Stimulated activated CD8-positive, alpha-beta memory T cell treated with anti-CD3 and anti-CD28 coated beads, Interleukin-2, amount 100 ng/mL, for 1 hour (primary cell): ENCODE measurements around the gene BMPR1A.
A peak's percentile ranks its signal among the peaks of the same experiment; 100 is the strongest.
"Not testable (repeated sequence)": the region's sequence is repeated elsewhere in the genome, so short reads cannot be mapped to it uniquely, and the experiment has no call there.

Source experiments
- DNase-seq, 2 donors: peaks; one replicate each; pipeline ENCODE4 v3.0.0-alpha.2; 2020; ENCODE audit warnings: low read depth in 2 of 2

BMPR1A gene

DNA sequence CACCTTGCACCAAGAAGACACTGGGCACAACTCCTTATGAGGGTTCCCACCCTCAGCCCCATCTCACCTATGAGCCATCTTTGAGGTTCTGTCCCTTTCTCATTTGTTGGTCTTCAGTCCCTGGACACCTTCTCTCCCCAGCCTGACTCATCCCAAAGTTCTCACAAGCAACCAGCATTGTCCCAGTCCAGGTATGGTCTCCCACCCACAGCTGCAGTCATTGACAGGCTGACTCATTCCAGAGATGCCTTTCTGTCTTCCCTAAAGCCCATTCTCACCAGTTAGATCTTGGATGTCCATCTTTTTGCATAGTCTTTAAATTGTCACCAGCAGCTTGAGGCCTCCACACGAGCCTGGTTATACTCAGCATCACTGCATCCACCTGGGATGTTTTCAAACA is 26.7 kb upstream of the BMPR1A start:
- no peak for DNase-seq

DNA sequence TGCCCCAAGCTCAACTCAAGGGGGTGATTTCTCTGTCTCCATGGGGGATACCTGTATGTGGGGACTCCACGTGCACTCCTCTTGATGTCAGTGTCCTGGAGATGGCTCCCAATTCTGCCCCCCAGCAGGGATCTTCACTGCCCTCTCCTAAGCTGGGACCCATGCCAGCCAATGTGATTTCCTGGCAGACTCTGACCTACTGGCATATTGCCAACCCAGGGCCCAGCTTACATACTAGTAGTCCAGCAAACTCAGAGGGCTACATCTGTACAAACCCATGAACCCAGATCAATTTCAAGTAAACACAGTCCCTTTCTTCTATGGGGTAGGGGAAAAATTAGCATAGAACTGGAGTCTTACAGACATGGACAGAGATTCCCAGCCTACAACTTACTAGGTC is 26.2 kb upstream of the BMPR1A start:
- DNase-seq, result no peak

DNA sequence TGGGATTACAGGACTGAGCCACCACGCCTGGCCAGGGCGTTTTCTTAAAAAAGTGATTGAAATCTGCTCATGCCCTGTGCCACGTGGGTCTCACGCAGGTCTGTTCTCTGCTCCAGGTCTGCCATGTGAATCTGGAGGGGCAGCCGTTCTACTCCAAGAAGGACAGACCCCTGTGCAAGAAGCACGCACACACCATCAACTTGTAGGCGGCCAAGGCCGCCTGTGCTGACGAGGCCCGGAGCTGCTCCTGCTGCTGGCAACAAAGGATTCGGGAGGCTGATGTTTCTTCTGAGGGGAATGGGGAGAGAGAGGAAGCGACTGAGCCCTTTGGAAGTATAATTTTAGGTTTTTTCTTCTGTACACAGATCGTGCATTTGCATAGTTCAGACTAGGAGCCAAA is 23.6 kb upstream of the BMPR1A start:
- no peak for DNase-seq

DNA sequence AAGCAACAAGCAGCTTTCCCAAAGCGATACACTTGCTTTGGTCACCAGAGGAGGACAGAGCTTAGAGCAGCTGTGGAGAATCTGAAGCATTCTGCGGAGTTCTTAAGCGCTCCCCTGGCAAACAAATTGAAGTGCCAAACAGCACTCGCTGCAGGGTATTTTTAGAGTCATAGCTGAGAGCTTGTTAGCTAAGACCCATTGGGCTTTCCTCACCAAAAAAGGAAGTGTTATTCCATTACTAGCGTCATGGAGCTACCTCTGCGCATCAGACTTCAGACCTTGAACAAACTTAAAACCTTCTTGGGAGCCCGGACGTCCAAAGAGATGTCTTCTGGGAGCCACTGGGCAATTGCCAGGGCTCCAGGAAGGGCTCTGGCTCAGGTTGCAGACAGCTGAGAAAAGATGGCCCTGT is 23.2 kb upstream of the BMPR1A start:
- DNase-seq, result no peak

DNA sequence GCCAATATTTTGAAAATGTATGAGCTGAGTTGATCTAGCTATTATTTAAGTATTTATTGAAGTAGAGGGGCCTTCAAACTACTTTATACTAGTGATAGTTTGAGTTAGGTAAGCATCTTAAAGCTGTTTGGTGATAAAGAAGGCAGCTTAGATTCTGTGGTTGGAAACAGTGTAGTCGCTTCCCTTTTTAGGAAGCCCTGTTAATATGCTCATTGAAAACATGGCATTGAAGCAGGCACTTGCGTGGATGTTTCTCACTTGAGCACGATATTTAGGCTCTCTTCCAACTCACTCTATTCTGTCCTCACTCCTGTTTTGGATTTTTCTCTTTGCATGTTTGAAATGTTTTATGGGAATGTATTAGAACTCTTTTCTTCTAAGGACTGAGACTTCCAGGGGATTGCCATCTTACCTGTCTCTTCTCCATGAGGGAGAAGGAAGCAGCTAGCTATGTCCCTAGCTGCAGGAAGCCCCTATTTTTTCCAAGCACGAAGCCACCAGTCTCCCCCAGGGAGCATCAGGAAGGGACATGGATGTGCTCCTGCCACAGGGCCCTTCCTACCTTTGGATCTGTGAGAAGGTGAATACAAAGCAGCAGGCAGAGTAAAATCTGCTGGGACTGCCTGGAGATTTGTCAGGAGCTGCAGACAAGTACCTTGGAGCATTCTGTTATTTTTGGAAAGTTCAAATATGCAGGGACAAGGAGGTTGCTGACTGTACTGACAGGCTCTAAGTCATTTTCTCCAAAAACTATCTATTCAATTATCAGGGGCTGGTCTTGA is 22.0 kb upstream of the BMPR1A start:
- no peak for DNase-seq

DNA sequence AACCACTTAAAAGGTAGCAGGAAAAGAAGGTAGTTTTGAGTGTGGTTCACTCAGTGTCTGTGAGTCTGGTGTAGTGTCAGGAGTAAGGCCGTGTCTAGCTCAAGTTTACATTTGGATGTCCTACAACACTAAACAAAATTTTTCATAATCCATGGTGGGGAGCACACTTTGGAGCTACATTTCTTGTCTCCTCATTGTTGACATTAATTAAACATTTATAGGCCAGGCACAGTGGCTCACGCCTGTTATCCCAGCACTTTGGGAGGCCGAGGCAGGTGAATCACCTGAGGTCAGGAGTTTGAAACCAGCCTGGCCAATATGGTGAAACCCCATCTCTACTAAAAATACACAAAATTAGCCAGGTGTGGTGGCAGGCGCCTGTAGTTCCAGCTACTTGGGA is 21.1 kb upstream of the BMPR1A start:
- DNase-seq, result not testable (repeated sequence)

DNA sequence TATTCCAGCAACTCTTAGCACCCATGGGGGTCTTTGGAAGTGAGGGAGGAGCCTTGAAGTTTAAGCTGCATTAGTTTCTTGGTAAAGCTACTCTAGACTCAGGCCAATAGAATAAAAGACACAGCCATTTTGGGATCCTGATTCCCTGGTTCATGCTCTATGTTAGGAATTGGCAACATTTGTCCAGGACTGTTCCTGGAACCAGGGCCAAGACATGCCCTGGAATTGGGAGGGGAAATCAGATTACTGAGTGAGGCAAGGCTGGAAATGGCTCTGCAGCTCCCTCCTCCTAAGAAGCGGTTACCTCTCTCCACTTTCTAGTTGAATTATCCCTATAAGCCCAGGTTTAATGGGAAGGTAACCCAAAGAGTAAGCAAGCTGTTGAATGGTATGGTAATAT is 14.2 kb upstream of the BMPR1A start:
- DNase-seq, result no peak

DNA sequence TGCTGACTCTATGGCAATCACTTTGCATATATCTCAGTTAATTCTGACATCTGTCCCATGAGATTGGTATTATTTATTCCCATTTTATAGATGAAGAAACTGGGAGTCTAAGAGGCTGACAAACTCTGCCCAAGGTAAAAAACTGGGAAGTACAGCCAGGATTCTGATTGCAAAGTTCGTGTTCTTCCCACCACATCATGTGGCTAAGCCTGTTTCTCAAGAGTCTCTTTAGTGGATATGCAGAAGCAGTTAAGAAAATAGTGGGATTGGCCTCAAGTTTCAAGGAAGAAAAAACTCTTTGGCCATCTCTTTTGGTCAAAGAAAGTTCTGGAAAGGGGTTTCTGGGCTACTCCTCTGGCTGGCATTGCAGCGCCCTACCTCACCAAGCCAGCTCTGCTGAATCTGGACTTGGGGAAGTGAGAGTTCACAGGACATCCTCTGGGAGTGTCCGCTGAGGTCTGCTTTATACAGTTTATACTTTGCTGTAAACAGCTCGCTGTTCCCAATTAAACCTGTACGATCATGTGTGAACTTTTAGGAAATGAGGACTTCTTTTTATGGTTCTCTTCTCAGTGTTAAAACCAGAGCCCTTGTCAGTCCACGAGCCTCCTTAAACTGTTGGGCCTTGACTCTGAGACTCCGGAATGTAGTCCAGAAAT is 12.2 kb upstream of the BMPR1A start:
- no peak for DNase-seq

DNA sequence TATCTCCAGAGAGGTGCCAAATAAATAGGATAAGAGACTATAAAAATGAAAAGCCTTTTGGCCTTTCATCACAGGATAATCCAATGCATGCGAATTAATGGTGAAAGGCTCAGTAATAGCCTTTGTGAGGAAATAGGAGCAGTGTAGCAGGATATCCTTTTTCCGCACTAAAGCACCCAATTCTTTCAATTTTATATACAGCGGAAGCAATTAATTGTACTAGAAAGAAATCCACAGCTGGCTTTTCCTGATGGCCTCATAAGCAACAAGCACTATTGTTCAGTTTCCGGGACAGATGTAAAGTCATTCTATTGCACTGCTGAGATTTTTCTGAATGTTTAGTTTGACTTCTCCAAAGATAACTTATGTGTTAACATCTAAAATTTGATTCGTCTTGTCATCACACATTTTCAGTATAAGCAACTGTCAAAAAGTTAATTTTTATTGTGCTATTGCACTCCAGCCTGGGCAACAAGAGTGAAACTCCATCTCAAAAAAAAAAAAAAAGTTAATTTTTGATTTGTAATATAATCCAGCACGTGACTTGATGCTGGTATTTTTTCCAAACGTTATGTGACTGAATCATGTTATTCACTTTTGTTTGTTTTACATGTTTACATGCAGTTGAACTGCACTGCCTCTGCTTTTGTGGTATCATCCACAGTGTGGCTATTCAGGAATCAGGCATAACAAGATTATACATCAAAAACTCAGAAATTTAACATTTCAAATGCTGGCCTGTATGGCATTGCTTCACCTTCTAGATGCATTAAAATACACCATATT is 8.4 kb upstream of the BMPR1A start:
- DNase-seq, result no peak

DNA sequence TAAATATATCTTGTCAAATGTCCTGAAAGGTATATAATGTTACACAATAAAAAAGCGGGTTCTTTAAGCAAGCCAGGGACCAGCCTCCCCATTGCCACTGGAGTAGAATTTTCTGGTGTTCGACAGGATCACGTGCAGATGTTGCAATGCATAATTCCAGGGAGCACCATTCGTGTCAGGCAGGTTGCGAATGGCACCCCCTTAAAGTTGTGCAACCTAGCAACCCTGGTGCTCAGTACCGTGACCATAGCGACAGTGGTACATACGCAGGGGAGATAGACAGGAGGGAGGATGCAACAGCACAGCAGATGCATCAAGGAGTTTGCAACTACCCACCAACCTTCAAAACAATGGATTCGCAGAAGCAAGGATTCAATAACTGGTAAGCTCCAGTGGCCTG is 6.6 kb upstream of the BMPR1A start:
- DNase-seq, result no peak

DNA sequence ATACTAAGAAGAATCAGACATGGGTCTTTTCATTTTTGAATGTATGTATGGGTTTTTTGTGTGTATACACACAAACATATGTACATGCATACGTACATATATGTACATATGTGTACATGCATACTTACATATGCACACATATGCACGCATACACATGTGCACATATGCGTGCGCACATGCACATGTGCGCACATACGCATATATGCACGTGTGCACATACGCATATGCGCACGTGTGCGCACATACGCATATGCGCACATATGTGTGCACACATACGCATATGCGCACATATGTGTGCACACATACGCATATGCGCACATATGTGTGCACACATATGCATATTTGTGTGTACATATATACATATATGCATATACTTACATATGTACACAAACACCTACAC is 4.9 kb upstream of the BMPR1A start:
- no peak for DNase-seq

DNA sequence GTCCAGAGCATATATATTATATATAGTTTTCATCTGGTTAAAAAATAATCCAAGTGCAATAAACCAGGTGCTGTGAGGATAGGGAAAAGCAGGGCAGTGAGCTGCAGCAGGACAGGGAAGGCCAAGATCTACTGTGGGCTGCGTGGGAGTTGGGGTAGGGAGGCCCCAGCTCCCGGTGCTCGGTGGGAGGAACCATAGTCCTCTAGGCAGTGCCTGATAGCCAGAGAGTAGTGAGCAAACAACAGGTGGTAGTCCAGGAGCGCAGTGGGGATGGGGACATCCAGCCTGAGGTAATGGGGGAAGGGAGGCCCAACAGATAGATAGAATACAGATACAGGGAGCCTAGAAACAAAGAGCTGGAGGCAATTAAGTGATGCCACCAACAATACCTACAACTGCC is 4.1 kb upstream of the BMPR1A start:
- DNase-seq, result no peak

DNA sequence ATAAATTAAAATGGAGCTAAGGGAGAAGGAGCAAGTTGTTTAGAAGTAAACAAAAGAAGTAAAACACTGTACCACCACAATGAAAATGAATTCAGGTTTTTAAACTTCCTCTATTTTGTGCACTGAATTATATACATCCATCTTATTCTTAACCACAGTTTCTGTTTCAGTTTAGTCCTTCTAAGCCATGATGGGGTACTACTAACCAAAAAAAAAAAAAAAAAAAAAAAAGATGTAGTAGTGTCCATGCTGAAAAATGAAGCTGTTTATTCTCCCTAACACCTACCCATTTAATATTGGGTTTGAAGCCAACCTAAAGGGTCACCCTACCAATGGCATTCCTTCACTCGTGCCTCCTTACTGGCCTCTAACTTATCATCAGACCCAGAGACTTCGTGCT is 3.4 kb upstream of the BMPR1A start:
- DNase-seq, result no peak

DNA sequence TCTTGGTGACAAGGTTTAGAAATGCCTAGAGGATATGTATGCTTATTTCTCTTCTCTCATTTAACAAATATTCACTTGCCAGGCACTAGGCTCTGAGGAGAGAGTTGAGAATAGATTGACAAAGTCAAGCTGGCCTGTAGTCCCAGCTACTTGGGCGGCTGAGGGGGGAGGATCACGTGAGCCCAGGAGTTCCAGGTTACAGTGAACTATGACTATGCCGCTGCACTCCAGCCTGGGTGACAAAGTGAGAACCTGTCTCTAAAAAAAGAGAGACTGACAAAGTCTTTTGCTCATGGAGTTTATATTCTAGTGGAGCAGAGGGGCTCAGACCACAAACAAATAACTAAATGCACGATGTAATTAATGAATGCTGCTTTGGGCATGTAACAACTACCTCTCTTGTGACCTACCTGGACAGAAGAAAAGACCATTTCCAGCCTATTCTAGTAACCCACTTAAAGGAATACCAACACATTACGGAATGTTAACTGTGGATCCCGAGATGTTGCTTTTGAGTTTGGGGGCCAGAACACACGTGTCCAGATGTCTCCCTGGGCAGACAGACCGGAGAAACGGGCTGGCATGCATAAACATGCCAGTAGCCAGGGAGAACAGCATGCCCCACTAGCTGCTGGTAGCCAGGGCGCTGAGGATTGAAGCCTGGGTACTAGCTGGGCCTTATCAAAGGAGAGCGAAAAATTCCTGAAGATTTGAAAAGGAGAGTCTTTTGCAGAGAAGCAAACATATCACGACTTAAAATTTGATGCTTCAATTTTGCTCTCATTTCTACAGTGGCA is 2.6 kb upstream of the BMPR1A start:
- no peak for DNase-seq

DNA sequence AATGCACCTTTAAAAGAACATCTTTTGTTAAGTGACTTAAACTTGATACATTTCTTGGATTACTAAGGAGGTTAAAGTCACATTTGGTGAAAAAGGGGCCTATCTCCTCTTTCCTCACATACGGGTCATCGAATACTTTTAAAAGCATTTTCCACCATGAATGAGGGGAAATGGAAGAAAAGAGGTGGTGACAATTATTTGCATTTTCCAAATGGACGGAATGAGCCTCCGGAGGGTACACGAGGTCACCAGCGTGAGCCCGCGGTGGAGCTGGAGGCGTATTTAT is 1.0 kb upstream of the BMPR1A start:
- no peak for DNase-seq

DNA sequence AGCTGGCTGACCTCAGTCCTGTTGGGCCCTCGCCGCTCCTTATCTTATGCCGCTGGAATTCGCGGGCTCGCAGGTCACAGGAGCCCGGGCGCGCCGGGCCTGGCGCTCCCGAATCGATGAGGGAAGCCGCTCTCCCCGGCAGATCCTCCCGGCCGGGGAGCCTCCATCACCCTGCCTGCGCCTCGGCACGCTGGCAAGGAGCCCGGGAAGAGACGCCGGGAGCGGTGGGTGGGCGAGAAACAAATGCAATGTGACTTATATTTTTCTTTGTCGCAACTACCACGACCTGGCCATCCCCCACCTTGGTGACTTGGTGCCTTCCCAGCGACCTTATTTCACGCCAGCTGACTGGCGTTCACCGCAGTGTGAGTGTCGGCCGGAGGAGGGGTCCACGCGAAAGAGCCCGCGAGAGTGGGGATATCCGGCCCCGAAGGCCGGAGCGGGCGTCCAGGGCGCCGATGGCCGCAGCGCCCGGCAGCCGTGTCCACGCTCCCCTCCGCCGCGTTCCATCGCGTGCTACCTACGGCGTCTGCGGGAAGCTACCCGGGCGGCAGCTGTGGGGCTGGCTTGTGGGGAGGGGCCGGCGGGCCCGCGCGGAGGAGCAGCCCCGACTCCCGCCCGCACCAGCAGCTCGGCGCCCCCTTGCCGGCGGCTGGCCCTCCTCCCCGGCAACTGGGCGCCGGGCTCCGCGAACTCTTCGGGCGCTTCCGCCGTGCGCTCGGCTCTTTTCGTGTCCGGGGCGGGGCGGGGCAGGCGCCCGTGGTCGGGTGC is 494 bp upstream of the BMPR1A start:
- DNase-seq, result peak; percentile 63 to 75

DNA sequence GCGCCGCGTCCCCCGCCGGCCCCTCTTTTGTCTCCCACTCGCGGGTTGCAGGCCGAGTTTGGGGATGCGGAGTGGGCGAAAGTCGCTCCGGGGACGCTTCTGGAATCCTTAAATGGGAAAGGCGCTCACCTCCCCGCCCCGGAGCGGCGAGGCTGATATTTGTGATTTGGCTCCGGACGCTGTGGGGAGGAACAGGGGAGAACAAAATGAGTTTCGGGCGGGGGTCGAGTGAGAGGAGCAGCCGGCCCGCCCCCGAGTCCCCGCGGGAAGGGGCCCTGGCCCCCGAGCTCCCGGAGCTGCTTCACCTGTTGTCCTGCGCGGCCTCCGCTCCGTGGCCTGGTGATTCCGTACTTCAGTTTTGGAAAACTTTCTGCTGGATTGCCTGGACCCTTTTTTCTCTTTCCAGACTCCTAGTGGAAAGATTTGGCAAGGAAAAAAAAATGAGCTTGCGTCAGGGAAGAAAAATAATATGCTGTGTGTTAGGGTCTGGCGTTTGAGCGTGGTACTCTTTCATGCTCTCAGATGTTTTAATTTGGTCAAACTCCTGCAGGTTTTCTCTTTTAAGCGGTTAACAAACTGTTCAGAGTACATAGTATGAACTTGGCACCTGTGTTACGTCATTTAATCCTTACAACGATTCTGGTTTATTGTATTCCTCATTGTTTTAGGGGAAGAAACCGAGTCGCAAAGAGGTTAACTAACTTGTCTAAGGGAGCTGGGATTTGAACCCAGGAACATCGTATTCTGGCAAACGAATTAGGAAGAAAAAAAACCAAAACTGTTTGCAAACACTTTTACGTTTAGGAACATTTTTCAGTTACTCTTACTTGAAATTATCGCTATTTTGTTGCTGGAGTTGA is 924 bp downstream of the BMPR1A start:
- DNase-seq, result no peak

DNA sequence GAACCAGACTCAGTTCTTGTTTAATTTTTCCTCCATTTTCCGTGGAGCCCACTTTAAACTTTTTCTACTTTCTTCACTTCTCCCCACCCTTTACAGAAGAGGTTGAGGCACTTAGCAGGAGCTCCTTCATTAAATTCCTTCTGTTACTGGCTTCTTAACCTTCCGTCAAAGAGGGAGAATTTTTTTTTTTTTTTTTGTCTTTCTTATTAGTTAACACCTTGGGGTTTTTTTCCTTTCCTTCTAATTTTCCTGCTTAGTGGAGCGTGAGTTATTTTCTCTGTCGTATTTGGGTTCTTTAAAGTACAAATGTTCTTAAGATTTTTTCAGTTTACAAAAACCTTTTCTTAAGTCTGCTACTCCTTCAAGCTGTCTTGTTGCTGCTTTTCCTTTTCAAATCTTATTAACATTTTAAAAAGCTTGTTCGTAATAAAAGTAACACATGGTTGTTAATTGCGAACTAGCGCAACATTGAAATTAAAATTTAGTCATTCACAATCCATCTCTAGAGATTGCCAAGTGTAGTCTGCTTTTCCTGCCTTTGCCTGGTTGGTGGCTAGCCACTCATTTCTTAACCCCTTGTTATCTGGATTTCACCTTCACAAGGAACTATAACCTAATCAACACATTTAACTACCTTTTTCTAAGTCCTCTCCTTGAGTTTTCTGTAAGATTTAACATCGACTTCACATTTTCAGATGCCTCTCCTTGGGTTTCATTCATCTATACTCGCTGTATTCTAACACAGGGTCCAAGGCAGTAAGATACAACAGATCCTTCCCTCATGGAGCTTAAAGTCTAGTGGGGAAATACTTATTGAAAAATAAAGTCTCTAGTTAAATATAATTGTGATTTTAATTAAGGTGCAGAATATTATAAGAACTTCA is 2.0 kb downstream of the BMPR1A start:
- DNase-seq, result no peak

DNA sequence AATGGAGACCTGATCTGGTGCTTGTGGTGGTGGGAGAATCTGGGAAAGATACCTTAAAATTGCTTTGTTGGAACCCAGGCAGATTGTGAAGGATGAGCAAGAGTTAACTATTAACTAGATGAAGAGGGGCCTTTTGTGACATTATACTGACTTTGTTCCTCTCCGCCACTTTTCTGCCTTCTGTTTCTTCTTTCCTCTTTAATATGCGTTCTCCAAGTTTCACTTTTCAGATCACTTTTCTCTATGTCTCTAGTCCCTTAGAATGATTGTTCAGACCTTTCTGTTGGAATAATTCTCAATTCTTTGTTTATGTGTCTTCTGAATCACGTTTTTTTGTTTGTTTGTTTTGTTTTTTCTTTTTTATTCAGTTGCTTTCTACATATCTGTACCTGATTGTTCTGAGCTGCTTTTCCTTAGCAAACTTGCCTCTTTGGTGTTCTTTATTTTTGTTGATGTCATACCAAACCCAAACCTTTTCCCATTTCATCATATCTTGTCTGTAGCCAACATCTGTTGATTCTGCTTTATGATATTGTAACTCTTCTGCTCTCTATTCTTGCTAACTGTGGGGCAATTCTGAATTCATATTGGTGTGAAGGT is 2.8 kb downstream of the BMPR1A start:
- no peak for DNase-seq
